Measurements from ENCODE around the gene ASIC3. TPM values are rescaled to one million over a fixed set of nuclear protein-coding genes. Genes with fewer than 3 reads are reported as not detected.

ASIC3 gene
- total RNA-seq, 1 experiment from 2014 or later, result 13.6 TPM

DNA sequence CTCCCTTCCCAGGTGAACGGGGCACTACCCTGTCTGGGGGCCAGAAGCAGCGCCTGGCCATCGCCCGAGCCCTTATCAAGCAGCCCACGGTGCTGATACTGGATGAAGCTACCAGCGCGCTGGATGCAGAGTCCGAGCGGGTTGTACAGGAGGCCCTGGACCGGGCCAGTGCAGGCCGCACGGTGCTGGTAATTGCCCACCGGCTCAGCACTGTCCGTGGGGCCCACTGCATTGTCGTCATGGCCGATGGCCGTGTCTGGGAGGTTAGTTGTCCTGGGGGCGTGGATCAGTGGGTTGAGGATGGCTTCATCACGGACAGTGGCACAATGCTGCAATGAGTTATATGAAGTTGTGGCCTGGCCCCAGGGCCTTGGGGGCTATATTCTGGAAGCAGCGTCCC, 4.4 kb upstream of the ASIC3 start:
- CTCF ChIA-PET, result interaction anchor here (1.1 kb wide), 1 partner anchor 17 kb away, joined by 3 read pairs; no protein-coding TSS in a partner anchor
- TF ChIP-seq, protein P1, sequence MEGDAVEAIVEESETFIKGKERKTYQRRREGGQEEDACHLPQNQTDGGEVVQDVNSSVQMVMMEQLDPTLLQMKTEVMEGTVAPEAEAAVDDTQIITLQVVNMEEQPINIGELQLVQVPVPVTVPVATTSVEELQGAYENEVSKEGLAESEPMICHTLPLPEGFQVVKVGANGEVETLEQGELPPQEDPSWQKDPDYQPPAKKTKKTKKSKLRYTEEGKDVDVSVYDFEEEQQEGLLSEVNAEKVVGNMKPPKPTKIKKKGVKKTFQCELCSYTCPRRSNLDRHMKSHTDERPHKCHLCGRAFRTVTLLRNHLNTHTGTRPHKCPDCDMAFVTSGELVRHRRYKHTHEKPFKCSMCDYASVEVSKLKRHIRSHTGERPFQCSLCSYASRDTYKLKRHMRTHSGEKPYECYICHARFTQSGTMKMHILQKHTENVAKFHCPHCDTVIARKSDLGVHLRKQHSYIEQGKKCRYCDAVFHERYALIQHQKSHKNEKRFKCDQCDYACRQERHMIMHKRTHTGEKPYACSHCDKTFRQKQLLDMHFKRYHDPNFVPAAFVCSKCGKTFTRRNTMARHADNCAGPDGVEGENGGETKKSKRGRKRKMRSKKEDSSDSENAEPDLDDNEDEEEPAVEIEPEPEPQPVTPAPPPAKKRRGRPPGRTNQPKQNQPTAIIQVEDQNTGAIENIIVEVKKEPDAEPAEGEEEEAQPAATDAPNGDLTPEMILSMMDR (IDR thresholded peaks at IDR 0.05; ENCODE audit: unreplicated experiment), result no peak
- peaks cover 33% of the 10 kb centered on the region for H3K36me3 Mint-ChIP-seq (ENCODE audit: insufficient read depth, unreplicated experiment)
- no peaks in the 10 kb centered on the region for H3K27me3 Mint-ChIP-seq (ENCODE audit: unreplicated experiment)
- no peaks in the 10 kb centered on the region for H3K9me3 Mint-ChIP-seq (ENCODE audit: low read depth, unreplicated experiment)
- no peak for DNase-seq
- no peak overlapping the region for H3K27ac Mint-ChIP-seq (ENCODE audit: unreplicated experiment)
- intact Hi-C loops (cut with micrococcal nuclease; ENCODE audit: unreplicated experiment), result no loop called here
- BruUV-seq (replicated peaks), result no TSS peak
- no peak overlapping the region for H3K4me3 Mint-ChIP-seq (ENCODE audit: low read depth, unreplicated experiment)
- peaks cover 15% of the 10 kb centered on the region for H3K4me1 Mint-ChIP-seq (ENCODE audit: low read depth, unreplicated experiment)

- Mint-ChIP-seq H3K4me3 (ENCODE audit: low read depth, unreplicated experiment) (no peak overlapping the region), H3K27me3 (ENCODE audit: unreplicated experiment) (no peaks in the 10 kb centered on the region)
- intact Hi-C loops (cut with micrococcal nuclease; ENCODE audit: unreplicated experiment), result no loop called here
Measured at GRCh38 chr7:151045262-151045661, 3.1 kb upstream of the ASIC3 start.

GRCh38 chr7:151045967-151046366, 2.4 kb upstream of the ASIC3 start:
- H3K9me3 Mint-ChIP-seq (ENCODE audit: low read depth, unreplicated experiment), result no peaks in the 10 kb centered on the region
- BruUV-seq (replicated peaks), result no TSS peak
- H3K27ac Mint-ChIP-seq (ENCODE audit: unreplicated experiment), result no peak overlapping the region
- no peaks in the 10 kb centered on the region for H3K4me1 Mint-ChIP-seq (ENCODE audit: low read depth, unreplicated experiment)
- intact Hi-C loops (cut with micrococcal nuclease; ENCODE audit: unreplicated experiment), result no loop called here
- TF ChIP-seq, protein P1 (IDR thresholded peaks at IDR 0.05; ENCODE audit: unreplicated experiment), result no peak
- no peak for DNase-seq
- no peaks in the 10 kb centered on the region for H3K27me3 Mint-ChIP-seq (ENCODE audit: unreplicated experiment)
- H3K36me3 Mint-ChIP-seq (ENCODE audit: insufficient read depth, unreplicated experiment), result peaks cover 17% of the 10 kb centered on the region
- H3K4me3 Mint-ChIP-seq (ENCODE audit: low read depth, unreplicated experiment), result no peak overlapping the region
- CTCF ChIA-PET, result interaction anchor here (0.5 kb wide), 1 partner anchor 36 kb away, joined by 5 read pairs; no protein-coding TSS in a partner anchor

More at GRCh38 chr7:151045262-151045661, 3.1 kb upstream of the ASIC3 start:
- no peak overlapping the region for H3K27ac Mint-ChIP-seq (ENCODE audit: unreplicated experiment)
- CTCF ChIA-PET, result no interaction called here
- H3K9me3 Mint-ChIP-seq (ENCODE audit: low read depth, unreplicated experiment), result no peaks in the 10 kb centered on the region
- TF ChIP-seq, protein P1 (IDR thresholded peaks at IDR 0.05; ENCODE audit: unreplicated experiment), result no peak
- peaks cover 2% of the 10 kb centered on the region for H3K4me1 Mint-ChIP-seq (ENCODE audit: low read depth, unreplicated experiment)
- BruUV-seq (replicated peaks), result no TSS peak
- DNase-seq, result no peak
- H3K36me3 Mint-ChIP-seq (ENCODE audit: insufficient read depth, unreplicated experiment), result peaks cover 21% of the 10 kb centered on the region

DNA sequence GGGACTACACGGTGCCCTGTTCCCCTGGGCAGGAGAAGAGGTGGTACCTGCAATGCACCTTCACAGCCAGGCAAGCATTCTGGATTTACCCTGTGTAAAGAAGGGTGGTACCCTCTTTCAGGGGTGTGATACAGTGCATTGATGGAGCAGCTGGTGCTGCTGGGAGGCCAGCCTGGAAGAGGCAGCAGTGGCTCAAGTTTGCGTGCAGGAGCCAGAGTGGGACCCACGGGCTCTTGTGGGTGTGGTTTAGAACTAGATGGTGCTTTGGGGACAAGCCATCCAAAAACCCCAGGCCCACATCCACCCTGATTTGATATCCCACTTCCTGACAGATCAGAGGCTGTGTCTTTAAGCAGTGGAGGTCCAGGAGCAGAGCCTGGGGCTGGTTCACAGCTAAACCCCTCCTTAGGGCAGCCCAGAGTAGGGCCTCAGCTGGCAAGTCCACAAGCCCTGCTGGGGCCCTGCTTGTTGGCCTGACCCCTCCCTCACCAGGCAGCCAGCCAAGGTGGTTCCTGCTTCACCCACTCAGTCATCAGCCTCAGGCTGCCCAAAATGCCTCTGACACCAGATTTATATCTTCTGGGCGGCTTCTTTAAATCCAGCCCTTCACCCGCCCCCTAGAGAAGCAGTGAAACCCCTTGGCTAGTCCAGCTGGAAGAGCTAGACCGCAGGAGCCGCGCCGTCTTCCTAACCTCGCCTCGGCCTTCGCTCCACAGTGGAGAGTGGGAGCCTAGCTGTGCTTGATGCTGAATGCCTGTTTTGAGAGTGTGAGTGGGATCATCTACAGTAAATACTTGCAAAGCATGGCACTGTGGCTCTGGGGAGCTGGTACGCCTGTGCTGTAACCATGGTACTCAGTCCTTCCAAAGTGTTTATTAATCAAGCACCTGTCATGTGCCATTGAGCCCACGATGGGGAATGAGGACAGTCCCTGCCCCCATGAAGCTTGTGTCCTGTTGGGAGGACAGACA, 1.4 kb upstream of the ASIC3 start:
- BruUV-seq (replicated peaks), result no TSS peak
- peaks cover 8% of the 10 kb centered on the region for H3K36me3 Mint-ChIP-seq (ENCODE audit: insufficient read depth, unreplicated experiment)
- intact Hi-C loops (cut with micrococcal nuclease; ENCODE audit: unreplicated experiment), result no loop called here
- no peaks in the 10 kb centered on the region for H3K4me1 Mint-ChIP-seq (ENCODE audit: low read depth, unreplicated experiment)
- H3K4me3 Mint-ChIP-seq (ENCODE audit: low read depth, unreplicated experiment), result no peak overlapping the region
- H3K27me3 Mint-ChIP-seq (ENCODE audit: unreplicated experiment), result no peaks in the 10 kb centered on the region
- H3K27ac Mint-ChIP-seq (ENCODE audit: unreplicated experiment), result no peak overlapping the region
- H3K9me3 Mint-ChIP-seq (ENCODE audit: low read depth, unreplicated experiment), result no peaks in the 10 kb centered on the region
- CTCF ChIA-PET, result interaction anchor here (0.5 kb wide), 1 partner anchor 37 kb away, joined by 5 read pairs; no protein-coding TSS in a partner anchor
- TF ChIP-seq, protein P1 (IDR thresholded peaks at IDR 0.05; ENCODE audit: unreplicated experiment), result no peak
- DNase-seq, result no peak
